Osteoblast (primary cell): ENCODE results near the gene MYBPC3. TPM values are rescaled to one million over a fixed set of nuclear protein-coding genes. Genes with fewer than 3 reads are reported as not detected.

Source experiments
- DNase-seq: peaks from one replicate; pipeline ENCODE4 v3.0.0; 2011; ENCODE audit warnings: low spot score, mixed read lengths; ENCODE audit not compliant: insufficient read length; ENCODE audit errors: missing footprints
- H2AFZ ChIP-seq: 2 replicates; pipeline ENCODE4 v1.6.0; 2011; ENCODE audit warnings: mild to moderate bottlenecking, low read length
- H3K27ac ChIP-seq: 2 replicates; pipeline ENCODE4 v1.5.1; 2011; ENCODE audit warnings: mild to moderate bottlenecking, low read depth, low read length, moderate library complexity
- H3K27me3 ChIP-seq: 2 replicates; pipeline ENCODE4 v1.6.0; 2012; ENCODE audit warnings: mild to moderate bottlenecking, control low read depth, inconsistent platforms, low read length, moderate library complexity; ENCODE audit not compliant: insufficient read depth
- H3K36me3 ChIP-seq: 2 replicates; pipeline ENCODE4 v1.5.1; 2011; ENCODE audit warnings: mild to moderate bottlenecking, low read length, control low read depth, moderate library complexity; ENCODE audit not compliant: insufficient read depth
- H3K4me1 ChIP-seq: 2 replicates; pipeline ENCODE4 v1.5.1; 2011; ENCODE audit warnings: mild to moderate bottlenecking, low read length, control low read depth, moderate library complexity; ENCODE audit not compliant: insufficient read depth
- H3K4me2 ChIP-seq: 2 replicates; pipeline ENCODE4 v1.6.0; 2011; ENCODE audit warnings: mild to moderate bottlenecking, low read length; ENCODE audit not compliant: insufficient read depth
- H3K4me3 ChIP-seq: fragments of 200-600 bp; sonication (generic); 3 replicates; pipeline ENCODE4 v1.5.1; 2012; ENCODE audit warnings: mild to moderate bottlenecking, low read length, inconsistent platforms; ENCODE audit not compliant: insufficient read depth
- H3K79me2 ChIP-seq: 2 replicates; pipeline ENCODE4 v1.6.0; 2012; ENCODE audit warnings: mild to moderate bottlenecking, low read length, control low read depth, inconsistent platforms; ENCODE audit not compliant: insufficient read depth
- H3K9me3 ChIP-seq: 2 replicates; pipeline ENCODE4 v1.5.1; 2011; ENCODE audit warnings: low read depth, low read length, control low read depth
- H4K20me1 ChIP-seq: 2 replicates; pipeline ENCODE4 v1.6.0; 2012; ENCODE audit warnings: mild to moderate bottlenecking, low read length, control low read depth; ENCODE audit not compliant: insufficient read depth
- CTCF ChIP-seq: IDR thresholded peaks from 2 replicates; pipeline ENCODE4 v1.5.1; 2011; ENCODE audit warnings: mild to moderate bottlenecking, low read depth, low read length, moderate library complexity; ENCODE audit errors: extremely low read depth
- total RNA-seq: library from RNA; depleted of rRNA; stranded (reverse); fragments of >200 nt; gene quantifications from 2 replicates; pipeline ENCODE4 v1.2.3, GENCODE V29; 2012

Gene MYBPC3
- total RNA-seq, 1 donor = not detected

DNA sequence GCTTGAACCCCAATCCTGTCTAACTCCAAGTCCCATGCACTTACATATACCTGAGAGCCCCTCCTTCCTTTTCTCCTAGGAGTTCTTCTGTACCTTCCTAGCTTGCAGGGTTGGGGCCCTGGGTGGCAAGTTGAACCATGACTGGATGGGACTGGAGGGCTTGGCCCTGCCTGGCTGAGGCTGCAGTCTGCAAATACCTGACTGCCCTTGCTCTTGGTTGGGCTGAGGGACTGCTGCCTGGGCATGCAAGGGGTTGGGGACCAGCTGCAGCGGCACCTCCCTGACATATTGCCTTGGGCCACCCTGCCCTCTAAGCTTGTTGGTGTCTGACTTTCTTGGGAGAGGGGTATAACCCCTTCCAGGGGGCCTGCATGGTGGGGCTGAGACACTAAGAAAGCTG is 46.0 kb upstream of the MYBPC3 start:
- Histone ChIP-seq H3K27ac (no peak overlapping the region), H4K20me1 (no peaks in the 10 kb centered on the region), H3K4me3 (no peak overlapping the region), H3K4me2 (no peak overlapping the region), H3K36me3 (no peaks in the 10 kb centered on the region), H3K4me1 (peaks cover 19% of the 10 kb centered on the region), H3K27me3 (no peaks in the 10 kb centered on the region), H3K9me3 (no peaks in the 10 kb centered on the region), H3K79me2 (no peaks in the 10 kb centered on the region), H2AFZ (no peak overlapping the region)
- peak; percentile 58 for DNase-seq
- no peak for TF ChIP-seq CTCF

DNA sequence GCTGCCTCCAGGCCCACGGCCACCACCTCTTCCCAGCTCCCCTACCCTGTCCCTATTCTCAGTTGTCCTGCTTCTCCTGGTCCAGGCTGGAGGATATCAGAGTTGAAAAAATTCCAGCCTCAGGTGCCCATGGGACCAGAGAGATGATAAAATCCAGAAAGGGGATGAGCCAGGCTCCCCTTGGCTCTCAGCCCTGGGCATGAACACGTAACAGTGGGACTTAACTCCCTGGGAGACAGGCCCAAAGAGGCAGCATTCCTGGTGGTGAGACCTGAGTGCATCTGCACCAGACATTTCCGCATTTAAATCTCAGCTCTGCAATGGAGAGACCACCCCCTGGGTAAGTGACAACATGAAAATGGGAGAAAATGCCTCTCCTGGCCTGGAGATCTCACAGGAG is 45.5 kb upstream of the MYBPC3 start:
- Histone ChIP-seq H3K27me3 (no peaks in the 10 kb centered on the region), H4K20me1 (no peaks in the 10 kb centered on the region), H2AFZ (no peak overlapping the region), H3K4me1 (peaks cover 22% of the 10 kb centered on the region), H3K9me3 (no peaks in the 10 kb centered on the region), H3K79me2 (no peaks in the 10 kb centered on the region), H3K4me2 (no peak overlapping the region), H3K4me3 (no peak overlapping the region), H3K27ac (no peak overlapping the region), H3K36me3 (no peaks in the 10 kb centered on the region)
- peak; percentile 75 for DNase-seq
- no peak for TF ChIP-seq CTCF

DNA sequence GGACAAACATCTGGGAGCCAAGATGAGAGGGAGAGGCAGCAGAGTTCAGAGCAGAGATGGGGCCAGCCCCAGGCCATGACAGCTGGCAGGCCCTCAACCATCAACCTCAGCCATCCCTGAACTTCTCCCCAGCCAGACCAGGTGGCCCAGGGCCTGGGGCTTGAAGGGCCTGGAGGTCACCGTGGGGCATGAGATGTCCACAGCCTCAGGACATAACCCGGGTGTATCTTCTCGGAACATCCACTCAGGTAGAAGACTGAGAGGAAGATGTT is 43.5 kb upstream of the MYBPC3 start:
- peaks cover 21% of the 10 kb centered on the region for H3K4me1 ChIP-seq
- no peak overlapping the region for H3K4me3 ChIP-seq
- H3K9me3 ChIP-seq = no peaks in the 10 kb centered on the region
- H3K4me2 ChIP-seq = no peak overlapping the region
- H3K79me2 ChIP-seq = no peaks in the 10 kb centered on the region
- no peaks in the 10 kb centered on the region for H3K36me3 ChIP-seq
- no peaks in the 10 kb centered on the region for H4K20me1 ChIP-seq
- no peaks in the 10 kb centered on the region for H3K27me3 ChIP-seq
- no peak for TF ChIP-seq CTCF
- DNase-seq = peak; percentile 76
- no peak overlapping the region for H3K27ac ChIP-seq
- H2AFZ ChIP-seq = no peak overlapping the region

DNA sequence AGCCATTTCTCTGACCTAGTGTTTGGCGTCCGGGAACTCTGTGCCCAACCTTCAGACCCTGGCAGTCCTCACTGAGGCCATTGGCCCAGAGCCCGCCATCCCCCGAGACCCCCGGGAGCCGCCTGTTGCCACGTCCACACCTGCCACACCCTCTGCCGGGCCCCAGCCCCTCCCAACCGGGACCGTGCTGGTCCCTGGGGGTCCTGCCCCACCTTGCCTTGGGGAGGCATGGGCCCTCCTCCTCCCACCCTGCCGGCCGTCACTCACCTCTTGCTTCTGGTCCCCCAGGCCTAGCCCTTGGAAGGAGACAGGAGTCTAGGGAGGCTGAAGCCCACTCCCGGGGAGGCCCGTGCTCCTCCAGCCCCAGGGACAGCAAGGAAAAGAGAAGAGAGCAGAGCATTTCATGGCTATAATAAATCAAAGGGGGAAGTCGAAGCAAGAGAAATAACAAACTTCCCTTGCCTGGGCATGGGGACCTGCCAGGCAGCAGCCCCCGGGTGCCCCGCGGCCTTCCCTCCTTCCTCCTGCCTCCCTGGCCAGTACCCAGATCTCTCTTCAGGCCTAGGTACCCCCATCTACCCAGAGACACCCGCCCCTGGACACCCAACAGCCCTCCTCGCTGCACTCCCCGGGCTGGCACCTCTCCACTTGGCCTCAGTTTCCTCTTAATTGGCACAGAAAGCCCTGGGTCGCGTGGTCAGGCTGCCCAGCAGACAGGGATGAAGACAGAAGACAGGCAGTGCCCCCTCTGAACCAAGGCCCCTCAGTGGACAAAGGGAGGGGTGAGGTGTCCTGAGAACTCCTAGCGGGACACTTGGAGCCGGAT is 42.9 kb upstream of the MYBPC3 start:
- H2AFZ ChIP-seq = peak overlapping the region; percentile 80
- peak overlapping the region; percentile 32 for H3K4me2 ChIP-seq
- no peaks in the 10 kb centered on the region for H4K20me1 ChIP-seq

More for the DNA sequence above, 42.9 kb upstream of the MYBPC3 start:
- no peak overlapping the region for H3K4me3 ChIP-seq
- H3K36me3 ChIP-seq = no peaks in the 10 kb centered on the region
- H3K4me1 ChIP-seq = peaks cover 15% of the 10 kb centered on the region
- DNase-seq = peak; percentile 75
- H3K79me2 ChIP-seq = no peaks in the 10 kb centered on the region
- no peaks in the 10 kb centered on the region for H3K27me3 ChIP-seq
- TF ChIP-seq CTCF = no peak
- peak overlapping the region; percentile 85 for H3K27ac ChIP-seq
- no peaks in the 10 kb centered on the region for H3K9me3 ChIP-seq
